GM23248 (cell line): ENCODE data around the gene SCLY.

Experiments used
- EZH2 ChIP-seq: fragments of 200-600 bp; sonication (generic); IDR thresholded peaks from 2 replicates; pipeline ENCODE4 v1.6.1; 2018; ENCODE audit warnings: antibody characterized with exemption, mild to moderate bottlenecking; ENCODE audit not compliant: insufficient read depth, poor library complexity, severe bottlenecking
- EZH2phosphoT487 ChIP-seq: fragments of 200-600 bp; sonication (generic); IDR thresholded peaks from 2 replicates; pipeline ENCODE4 v1.6.1; 2018; ENCODE audit warnings: antibody characterized with exemption, moderate library complexity, mild to moderate bottlenecking, low read depth; ENCODE audit not compliant: insufficient read depth

GRCh38 chr2:238144262-238144661 is 83.5 kb downstream of the SCLY start:
- TF ChIP-seq EZH2, result no peak
- no peak for TF ChIP-seq EZH2phosphoT487
